Left lung (tissue), 10 donors: ENCODE data around the gene C1D. TPM values are rescaled to one million over a fixed set of nuclear protein-coding genes. Genes with fewer than 3 reads are reported as not detected.

Experiments
- ATAC-seq: fragments of 200-7000 bp; cut with Tn5 transposase; one replicate; pipeline ENCODE4 v1.9.1; 2020; ENCODE audit warnings: moderate library complexity
- DNase-seq, 4 donors: peaks; one replicate each; pipeline ENCODE4 v3.0.0-alpha.2; 2013 to 2020
- H3K27ac ChIP-seq, 2 donors: fragments of 200-600 bp; sonication (generic) in 1 of 2; one replicate each; pipeline versions ENCODE4 v1.5.0 to v1.8.0; 2020 to 2021
- H3K27me3 ChIP-seq, 2 donors: fragments of 200-600 bp; sonication (generic) in 1 of 2; one replicate each; pipeline versions ENCODE4 v1.5.0 to v1.8.0; 2020 to 2021
- H3K36me3 ChIP-seq, 2 donors: fragments of 200-600 bp; sonication (generic) in 1 of 2; one replicate each; pipeline versions ENCODE4 v1.5.0 to v1.8.0; 2020 to 2021
- H3K4me1 ChIP-seq, 2 donors: fragments of 200-600 bp; one replicate each; pipeline ENCODE4 v1.8.0; 2021
- H3K4me3 ChIP-seq, 2 donors: fragments of 200-600 bp; sonication (generic) in 1 of 2; one replicate each; pipeline versions ENCODE4 v1.5.0 to v1.8.0; 2020 to 2021; ENCODE audit warnings: mild to moderate bottlenecking in 1 of 2
- H3K9me3 ChIP-seq, 2 donors: fragments of 200-600 bp; sonication (generic) in 1 of 2; one replicate each; pipeline versions ENCODE4 v1.5.0 to v1.8.0; 2020 to 2021
- intact Hi-C, 2 donors: fragments of 100-400 bp; cut with DNase I; formaldehyde crosslinking; loops; one replicate each; pipeline versions ENCODE4 v1.11.2 to v1.14.2; 2022
- polyA plus RNA-seq, 6 donors: library from polyadenylated mRNA; unstranded; fragments of 120-200 nt; gene quantifications; one replicate each; pipeline ENCODE4 v1.2.1, GENCODE V29; 2013; ENCODE audit not compliant: insufficient read length in 6 of 6
- total RNA-seq, 2 donors: library from RNA; stranded (reverse); fragmentation: NEBNext Ultra II Directional; extraction: Animal tissue kit (Norgen Biotek cat#: 25700); gene quantifications; one replicate each; pipeline ENCODE4 v1.2.1, GENCODE V29; 2021
- TF ChIP-seq, protein P1 (sequence below), 2 donors: fragments of 200-600 bp; sonication (generic) in 1 of 2; IDR thresholded peaks; one replicate each; pipeline versions ENCODE4 v1.5.0 to v1.8.0; 2021; ENCODE audit warnings: antibody characterized with exemption in 2 of 2
- donor health status: DM: no; HTN: yes; CAD: no.
- donor health status: DM: no; HTN: no; CAD: no.

C1D gene
- total and polyA plus RNA-seq, 8 donors: 21.0 to 43.4 (median 38.4) TPM

GRCh38 chr2:68060652-68061051, 2.2 kb downstream of the C1D start:
- intact Hi-C loops: no loop called here
- DNase-seq (no peak), ATAC-seq (no peak)
- Histone ChIP-seq H3K27me3 (no peaks in the 10 kb centered on the region), H3K9me3 (no peaks in the 10 kb centered on the region), H3K36me3 (no peaks in the 10 kb centered on the region), H3K27ac (no peak overlapping the region), H3K4me3 (no peak overlapping the region), H3K4me1 (peaks cover 9 to 33% of the 10 kb centered on the region in 2 donors)
- TF ChIP-seq, protein P1, sequence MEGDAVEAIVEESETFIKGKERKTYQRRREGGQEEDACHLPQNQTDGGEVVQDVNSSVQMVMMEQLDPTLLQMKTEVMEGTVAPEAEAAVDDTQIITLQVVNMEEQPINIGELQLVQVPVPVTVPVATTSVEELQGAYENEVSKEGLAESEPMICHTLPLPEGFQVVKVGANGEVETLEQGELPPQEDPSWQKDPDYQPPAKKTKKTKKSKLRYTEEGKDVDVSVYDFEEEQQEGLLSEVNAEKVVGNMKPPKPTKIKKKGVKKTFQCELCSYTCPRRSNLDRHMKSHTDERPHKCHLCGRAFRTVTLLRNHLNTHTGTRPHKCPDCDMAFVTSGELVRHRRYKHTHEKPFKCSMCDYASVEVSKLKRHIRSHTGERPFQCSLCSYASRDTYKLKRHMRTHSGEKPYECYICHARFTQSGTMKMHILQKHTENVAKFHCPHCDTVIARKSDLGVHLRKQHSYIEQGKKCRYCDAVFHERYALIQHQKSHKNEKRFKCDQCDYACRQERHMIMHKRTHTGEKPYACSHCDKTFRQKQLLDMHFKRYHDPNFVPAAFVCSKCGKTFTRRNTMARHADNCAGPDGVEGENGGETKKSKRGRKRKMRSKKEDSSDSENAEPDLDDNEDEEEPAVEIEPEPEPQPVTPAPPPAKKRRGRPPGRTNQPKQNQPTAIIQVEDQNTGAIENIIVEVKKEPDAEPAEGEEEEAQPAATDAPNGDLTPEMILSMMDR (IDR thresholded peaks at IDR 0.05): no peak

DNA sequence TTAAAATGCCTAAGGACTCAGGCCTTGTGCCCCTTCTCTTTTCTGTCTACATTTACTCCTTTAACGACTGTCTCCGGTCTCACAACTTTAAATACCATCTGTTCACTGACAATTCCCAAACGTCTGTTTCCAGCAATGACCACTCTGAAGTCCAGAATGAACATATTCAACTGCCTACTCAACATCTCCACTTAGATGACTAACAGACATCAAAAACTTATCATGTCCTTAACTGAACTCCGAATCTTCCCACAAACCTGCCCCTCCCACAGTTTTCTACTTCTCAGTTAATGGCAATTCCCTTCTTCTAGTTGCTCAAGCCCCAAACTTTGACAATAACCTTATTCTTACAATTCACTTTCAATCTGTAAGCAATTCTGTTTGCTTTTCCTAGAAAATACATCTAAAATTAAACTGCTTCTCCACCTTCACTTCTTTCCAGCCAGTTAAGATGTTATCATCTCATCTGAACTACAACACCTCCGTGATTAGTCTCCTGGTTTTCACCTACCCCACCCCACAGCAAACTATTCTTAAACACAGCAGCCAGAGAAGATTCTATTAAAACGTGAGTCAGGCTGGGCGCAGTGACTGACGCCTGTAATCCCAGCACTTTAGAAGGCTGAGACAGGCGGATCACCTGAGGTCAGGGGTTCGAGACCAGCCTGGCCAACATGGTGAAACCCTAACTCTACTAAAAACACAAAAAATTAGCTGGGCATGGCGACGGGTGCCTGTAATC, 2.8 kb downstream of the C1D start:
- intact Hi-C loops: no loop called here
- Histone ChIP-seq H3K36me3 (no peaks in the 10 kb centered on the region), H3K4me1 (peaks cover 9 to 33% of the 10 kb centered on the region in 2 donors), H3K9me3 (no peaks in the 10 kb centered on the region), H3K27me3 (no peaks in the 10 kb centered on the region), H3K4me3 (no peak overlapping the region), H3K27ac (no peak overlapping the region)
- TF ChIP-seq, protein P1 (IDR thresholded peaks at IDR 0.05): no peak
- DNase-seq (no peak), ATAC-seq (no peak)

DNA sequence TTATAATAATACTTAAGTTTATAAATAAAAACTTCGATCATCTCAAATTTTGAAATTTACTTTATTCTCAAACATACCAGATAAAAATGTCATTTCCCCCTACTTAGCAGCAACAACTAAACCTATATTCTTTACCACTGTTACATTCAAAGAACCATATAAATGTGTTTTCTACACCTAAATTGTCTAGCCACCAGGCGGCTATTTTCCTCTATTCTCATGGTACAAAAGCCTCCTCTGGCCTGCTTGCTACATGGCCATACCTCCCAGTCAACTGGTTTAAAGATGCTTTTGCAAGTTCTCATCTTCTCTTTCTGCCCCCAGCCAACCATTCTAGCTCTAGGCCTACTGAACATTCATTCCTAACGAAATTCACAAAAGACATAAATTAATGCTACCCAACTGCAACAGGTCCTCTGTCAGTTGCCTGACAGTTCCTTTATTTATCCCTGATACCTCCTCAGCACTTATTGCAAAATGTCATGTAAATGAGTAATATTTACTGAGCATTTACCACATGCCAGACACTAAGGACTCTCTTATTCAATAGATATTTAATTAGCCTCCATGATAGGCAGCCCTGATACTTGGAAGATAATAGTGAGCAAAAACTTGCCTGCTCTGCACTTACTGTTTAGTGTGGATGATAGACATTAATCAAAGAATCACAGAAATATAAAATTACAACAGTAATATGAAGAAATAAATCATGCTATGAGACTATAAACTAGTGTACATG, 5.0 kb downstream of the C1D start:
- H3K4me1 ChIP-seq: peaks cover 9 to 26% of the 10 kb centered on the region in 2 donors
- H3K36me3 ChIP-seq: no peaks in the 10 kb centered on the region
- intact Hi-C loops: no loop called here
- H3K4me3 ChIP-seq: no peak overlapping the region
- H3K27ac ChIP-seq: no peak overlapping the region
- H3K27me3 ChIP-seq: no peaks in the 10 kb centered on the region
- TF ChIP-seq, protein P1 (IDR thresholded peaks at IDR 0.05): no peak
- DNase-seq (no peak), ATAC-seq (no peak)
- no peaks in the 10 kb centered on the region for H3K9me3 ChIP-seq

DNA sequence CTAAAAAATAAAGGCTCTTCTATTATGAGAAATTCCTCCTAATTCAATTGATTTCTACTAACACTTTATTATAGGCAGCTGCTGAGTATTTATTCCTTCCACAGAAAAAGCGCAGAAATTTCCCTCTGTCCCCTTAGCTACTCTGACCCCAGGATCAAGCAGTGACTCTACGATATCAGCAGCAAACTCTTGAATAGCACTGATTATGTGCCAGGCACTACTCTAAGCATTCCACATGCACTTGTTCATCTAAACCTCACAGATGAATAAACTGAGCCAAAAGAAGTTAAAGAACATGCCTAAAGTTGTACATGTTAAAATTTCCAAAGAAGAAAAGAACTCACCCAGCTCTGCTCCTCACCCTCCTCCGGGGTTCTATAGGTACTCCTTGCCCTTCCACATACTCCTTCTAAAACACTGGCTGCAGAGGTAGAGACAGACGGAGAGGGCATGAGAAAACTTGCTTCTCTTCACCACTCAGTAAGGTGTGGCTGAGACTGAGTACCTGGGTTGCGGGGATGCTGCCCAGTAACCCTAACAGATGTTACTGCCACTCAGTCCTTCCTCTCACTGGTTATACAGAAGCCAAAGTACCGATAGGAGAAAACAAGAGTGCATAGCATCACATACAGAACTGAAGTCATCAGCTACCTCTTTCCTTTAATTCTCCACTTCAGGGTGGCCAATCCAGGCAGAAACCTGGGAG, 9.9 kb downstream of the C1D start:
- peak; percentile 24 for ATAC-seq
- intact Hi-C loops: no loop called here
- Histone ChIP-seq H3K27ac (no peak overlapping the region), H3K4me3 (no peak overlapping the region), H3K4me1 (no peaks in the 10 kb centered on the region), H3K9me3 (no peaks in the 10 kb centered on the region), H3K36me3 (no peaks in the 10 kb centered on the region), H3K27me3 (no peaks in the 10 kb centered on the region)
- DNase-seq: no peak
- TF ChIP-seq, protein P1 (IDR thresholded peaks at IDR 0.05): no peak

DNA sequence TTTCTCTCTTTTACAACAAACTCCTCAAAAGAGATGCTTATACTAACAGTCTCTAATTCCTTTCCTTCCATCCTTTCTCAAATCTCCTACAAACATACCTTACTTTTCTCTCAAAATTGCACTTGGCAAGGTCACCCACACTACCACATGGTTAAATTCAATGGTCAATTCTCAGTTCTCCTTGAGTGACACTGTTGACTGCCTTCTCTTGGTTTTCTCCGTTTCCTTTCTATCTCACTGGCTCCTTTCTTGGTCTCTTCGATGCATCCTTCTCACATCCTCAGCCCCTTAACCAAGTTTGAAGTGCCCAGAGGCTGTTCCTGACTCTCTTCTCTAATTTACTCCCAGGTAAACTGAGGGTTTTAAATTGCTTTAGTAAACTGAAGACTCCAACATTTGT, 12.5 kb downstream of the C1D start:
- Histone ChIP-seq H3K27ac (no peak overlapping the region), H3K4me3 (no peak overlapping the region), H3K4me1 (no peaks in the 10 kb centered on the region), H3K36me3 (peaks cover 0 to 5% of the 10 kb centered on the region in 2 donors), H3K9me3 (no peaks in the 10 kb centered on the region), H3K27me3 (no peaks in the 10 kb centered on the region)
- DNase-seq (no peak), ATAC-seq (no peak)
- intact Hi-C loops: no loop called here
- TF ChIP-seq, protein P1 (IDR thresholded peaks at IDR 0.05): no peak
